Astrocyte of the cerebellum (primary cell): ENCODE results near the gene TSKU.
A peak's percentile ranks its signal among the peaks of the same experiment; 100 is the strongest.

Source experiments
- DNase-seq: peaks from one replicate; pipeline ENCODE4 v3.0.0-alpha.2; 2011; ENCODE audit warnings: low read depth
- H3K4me3 ChIP-seq: 2 replicates; pipeline ENCODE4 v1.5.1; 2011; ENCODE audit warnings: mild to moderate bottlenecking, low read depth, low read length, moderate library complexity
- in situ Hi-C: cut with HindIII; loops from 2 replicates; pipeline ENCODE4 v1.10.0; 2017; ENCODE audit warnings: low sequenced_read_pairs
- TF ChIP-seq, protein P1 (sequence below): IDR thresholded peaks from 2 replicates; pipeline ENCODE4 v1.5.1; 2012; ENCODE audit warnings: low read length, low read depth, moderate library complexity, mild to moderate bottlenecking; ENCODE audit errors: missing control alignments

The TSKU gene

DNA sequence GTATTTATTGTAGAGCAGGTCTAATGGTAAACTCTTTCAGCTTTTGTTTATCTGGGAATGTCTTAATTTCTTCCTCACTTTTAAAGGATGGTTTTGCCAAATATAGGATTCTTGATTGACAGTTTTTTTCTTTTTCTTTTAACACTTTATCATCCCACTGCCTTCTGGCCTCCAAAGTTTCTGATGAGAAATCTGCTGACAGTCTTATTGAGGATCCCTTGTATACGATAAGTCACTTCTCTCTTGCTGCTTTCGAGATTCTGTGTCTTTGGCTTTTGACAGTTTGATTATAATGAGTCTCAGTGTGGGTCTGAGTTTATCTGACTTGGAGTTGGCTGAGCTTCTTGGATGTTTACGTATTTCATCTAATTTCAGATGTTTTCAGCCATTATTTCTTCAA lies 6.7 kb upstream of the TSKU start:
- no peak overlapping the region for H3K4me3 ChIP-seq
- TF ChIP-seq, protein P1, sequence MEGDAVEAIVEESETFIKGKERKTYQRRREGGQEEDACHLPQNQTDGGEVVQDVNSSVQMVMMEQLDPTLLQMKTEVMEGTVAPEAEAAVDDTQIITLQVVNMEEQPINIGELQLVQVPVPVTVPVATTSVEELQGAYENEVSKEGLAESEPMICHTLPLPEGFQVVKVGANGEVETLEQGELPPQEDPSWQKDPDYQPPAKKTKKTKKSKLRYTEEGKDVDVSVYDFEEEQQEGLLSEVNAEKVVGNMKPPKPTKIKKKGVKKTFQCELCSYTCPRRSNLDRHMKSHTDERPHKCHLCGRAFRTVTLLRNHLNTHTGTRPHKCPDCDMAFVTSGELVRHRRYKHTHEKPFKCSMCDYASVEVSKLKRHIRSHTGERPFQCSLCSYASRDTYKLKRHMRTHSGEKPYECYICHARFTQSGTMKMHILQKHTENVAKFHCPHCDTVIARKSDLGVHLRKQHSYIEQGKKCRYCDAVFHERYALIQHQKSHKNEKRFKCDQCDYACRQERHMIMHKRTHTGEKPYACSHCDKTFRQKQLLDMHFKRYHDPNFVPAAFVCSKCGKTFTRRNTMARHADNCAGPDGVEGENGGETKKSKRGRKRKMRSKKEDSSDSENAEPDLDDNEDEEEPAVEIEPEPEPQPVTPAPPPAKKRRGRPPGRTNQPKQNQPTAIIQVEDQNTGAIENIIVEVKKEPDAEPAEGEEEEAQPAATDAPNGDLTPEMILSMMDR = no peak
- in situ Hi-C loops = no loop called here
- no peak for DNase-seq

- TF ChIP-seq, protein P1 = no peak
- no peak for DNase-seq
- no peak overlapping the region for H3K4me3 ChIP-seq
- in situ Hi-C loops = no loop called here
Observed at GRCh38 chr11:76777305-76777704, 5.9 kb upstream of the TSKU start.

DNA sequence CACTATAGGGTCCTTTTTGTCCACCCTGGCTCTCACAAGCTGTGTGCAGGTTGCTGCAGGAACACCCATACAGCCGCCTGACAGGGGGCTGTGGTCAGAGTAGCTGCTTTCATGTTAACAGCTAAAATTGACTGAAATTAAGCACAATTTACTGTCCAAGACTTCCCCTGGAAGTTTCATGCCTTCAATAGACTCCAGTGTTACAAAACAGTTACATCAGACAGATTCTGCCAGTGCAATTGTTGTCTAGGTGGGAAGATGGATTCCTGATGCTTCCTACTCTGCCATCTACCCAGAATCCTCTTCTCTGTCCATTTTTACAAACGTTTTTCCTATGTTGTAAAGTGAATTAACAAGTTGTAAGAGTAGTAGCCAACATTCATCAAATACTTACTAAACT lies 5.3 kb upstream of the TSKU start:
- TF ChIP-seq, protein P1 = no peak
- DNase-seq = no peak

DNA sequence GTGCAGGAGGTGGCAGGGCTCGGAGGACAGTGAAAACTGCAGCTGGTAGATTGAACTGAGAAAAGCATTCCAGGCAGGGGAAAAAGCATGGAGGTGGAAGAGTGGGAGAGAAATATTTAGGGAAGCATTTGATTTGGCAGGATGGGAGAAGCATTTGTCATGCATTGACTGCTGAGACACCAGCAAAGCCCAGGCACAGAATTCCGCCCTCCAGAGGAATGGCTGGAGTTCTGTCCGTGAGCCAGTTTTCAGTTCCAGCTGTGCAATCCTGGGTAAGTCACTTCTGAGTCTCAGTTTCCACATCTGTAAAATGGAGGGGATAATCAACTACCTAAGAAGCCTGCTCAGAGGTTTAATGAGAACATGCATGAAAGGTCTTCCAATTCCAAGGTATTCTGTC lies 4.3 kb upstream of the TSKU start:
- in situ Hi-C loops = no loop called here
- DNase-seq = no peak
- H3K4me3 ChIP-seq = no peak overlapping the region
- TF ChIP-seq, protein P1 = no peak

More for the DNA sequence above, 5.3 kb upstream of the TSKU start:
- no peak overlapping the region for H3K4me3 ChIP-seq
- in situ Hi-C loops = no loop called here

DNA sequence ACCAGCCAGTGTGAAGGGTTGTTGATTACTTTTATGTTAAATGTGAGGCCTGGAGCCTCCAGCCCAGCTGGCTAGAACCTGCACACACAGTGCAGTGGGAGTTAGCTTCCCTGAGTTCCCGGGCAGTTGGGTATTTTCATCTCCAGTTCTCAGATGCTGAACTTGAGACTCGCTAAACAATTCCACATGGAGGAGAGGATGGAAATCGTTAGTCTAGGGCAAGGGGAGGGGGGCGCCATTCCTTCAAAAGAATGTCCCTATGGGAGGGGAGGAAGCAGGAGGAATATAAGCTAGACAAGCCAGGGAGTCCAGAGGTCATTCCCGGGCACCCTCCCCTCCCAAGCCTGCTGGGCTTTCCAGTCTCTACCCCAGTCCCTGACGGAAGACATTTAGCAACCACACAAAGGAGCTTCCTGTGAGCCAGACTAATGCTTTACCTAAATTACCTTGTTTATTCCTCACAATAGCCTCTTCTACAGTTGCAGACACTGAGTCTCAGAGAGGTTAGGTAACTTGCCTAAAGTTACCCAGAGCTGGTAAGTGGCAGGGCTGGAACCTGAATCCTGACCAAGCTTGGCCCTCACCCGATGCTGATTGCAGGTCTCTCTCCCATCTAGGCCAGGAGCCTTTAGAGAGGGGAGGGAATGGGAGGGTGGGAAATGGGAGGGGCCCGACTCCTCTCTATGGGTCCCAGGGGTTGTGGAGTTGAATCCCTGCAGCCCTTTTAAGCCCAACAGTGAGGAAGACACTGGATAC lies 1.9 kb upstream of the TSKU start:
- TF ChIP-seq, protein P1 = no peak
- DNase-seq = no peak
- in situ Hi-C loops = no loop called here
- no peak overlapping the region for H3K4me3 ChIP-seq

- no peak for DNase-seq
- TF ChIP-seq, protein P1 = no peak
Observed at GRCh38 chr11:76781807-76782530, 1.2 kb upstream of the TSKU start.

More at GRCh38 chr11:76781807-76782530, 1.2 kb upstream of the TSKU start:
- H3K4me3 ChIP-seq = peak overlapping the region; percentile 72
- in situ Hi-C loops = no loop called here
